GM10266 (cell line): ENCODE measurements around the gene SEC22C.

Experiments used
- DNase-seq: peaks from one replicate; pipeline ENCODE4 v3.0.0; 2012; ENCODE audit errors: extremely low spot score
- TF ChIP-seq, protein P1 (sequence below): IDR thresholded peaks from 2 replicates; pipeline ENCODE4 v1.5.1; 2012; ENCODE audit warnings: mild to moderate bottlenecking, low read depth; ENCODE audit not compliant: control insufficient read depth, insufficient read depth; ENCODE audit errors: missing control alignments

The SEC22C gene

GRCh38 chr3:42501321-42501680 lies 80.5 kb downstream of the SEC22C start:
- DNase-seq: no peak
- TF ChIP-seq, protein P1, sequence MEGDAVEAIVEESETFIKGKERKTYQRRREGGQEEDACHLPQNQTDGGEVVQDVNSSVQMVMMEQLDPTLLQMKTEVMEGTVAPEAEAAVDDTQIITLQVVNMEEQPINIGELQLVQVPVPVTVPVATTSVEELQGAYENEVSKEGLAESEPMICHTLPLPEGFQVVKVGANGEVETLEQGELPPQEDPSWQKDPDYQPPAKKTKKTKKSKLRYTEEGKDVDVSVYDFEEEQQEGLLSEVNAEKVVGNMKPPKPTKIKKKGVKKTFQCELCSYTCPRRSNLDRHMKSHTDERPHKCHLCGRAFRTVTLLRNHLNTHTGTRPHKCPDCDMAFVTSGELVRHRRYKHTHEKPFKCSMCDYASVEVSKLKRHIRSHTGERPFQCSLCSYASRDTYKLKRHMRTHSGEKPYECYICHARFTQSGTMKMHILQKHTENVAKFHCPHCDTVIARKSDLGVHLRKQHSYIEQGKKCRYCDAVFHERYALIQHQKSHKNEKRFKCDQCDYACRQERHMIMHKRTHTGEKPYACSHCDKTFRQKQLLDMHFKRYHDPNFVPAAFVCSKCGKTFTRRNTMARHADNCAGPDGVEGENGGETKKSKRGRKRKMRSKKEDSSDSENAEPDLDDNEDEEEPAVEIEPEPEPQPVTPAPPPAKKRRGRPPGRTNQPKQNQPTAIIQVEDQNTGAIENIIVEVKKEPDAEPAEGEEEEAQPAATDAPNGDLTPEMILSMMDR: no peak

GRCh38 chr3:42500909-42501308 lies 80.9 kb downstream of the SEC22C start:
- DNase-seq: no peak

GRCh38 chr3:42500091-42500490 lies 81.7 kb downstream of the SEC22C start:
- TF ChIP-seq, protein P1: no peak
- DNase-seq: no peak

More at GRCh38 chr3:42500909-42501308, 80.9 kb downstream of the SEC22C start:
- TF ChIP-seq, protein P1: no peak

DNA sequence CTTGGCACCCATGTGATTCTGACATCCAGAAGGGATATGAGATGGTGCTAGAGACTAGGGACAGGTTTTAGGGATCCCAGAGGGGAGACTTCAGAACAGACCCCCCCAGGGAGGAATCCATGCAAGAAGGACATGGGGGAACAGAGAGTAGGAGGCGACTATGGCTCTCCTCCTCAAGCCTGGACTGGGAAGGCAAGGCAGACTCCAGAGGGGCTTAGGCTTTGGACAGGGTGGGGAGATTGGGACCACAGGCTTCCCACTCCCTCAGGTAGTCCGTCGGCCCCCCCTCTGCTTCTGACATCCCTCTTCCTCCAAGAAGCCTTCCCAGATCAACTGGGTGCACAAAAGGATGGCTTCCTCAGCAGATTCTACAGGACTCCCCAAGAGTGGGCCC lies 82.3 kb downstream of the SEC22C start:
- no peak for DNase-seq
- TF ChIP-seq, protein P1: no peak

DNA sequence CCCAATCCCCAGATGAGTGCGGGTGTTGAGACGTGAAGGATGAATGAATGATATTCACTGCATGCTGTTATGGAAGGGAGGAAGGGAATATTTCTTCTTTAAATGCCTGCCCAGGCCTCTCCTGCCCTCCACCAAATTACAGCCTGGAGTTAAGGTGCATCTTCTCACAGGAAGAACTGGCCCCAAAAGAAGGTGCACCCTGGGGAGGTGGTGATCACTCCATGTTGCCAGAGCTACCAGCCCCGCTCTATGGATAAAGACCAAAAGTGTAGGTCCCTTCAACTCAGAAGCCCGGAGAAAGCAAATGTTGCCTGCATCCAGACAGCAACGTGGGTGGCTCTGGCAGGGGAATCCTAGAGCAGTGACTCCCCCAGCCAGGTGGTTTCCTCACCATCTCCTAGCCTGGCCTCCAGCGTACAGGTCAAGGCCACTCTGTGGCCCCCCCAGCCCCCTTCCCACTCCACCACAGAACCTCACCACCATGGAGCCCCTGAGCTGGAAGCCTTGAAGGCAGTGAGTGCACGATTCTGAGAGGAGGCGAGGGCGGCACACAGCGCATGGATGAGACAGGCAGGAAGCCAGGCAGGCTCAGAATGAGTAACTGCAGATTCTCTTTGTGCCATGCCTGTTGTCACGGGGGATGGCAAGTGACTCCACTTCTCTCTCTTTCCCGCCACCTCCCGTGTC lies 82.8 kb downstream of the SEC22C start:
- DNase-seq: no peak
- TF ChIP-seq, protein P1: no peak

GRCh38 chr3:42498034-42498433 lies 83.7 kb downstream of the SEC22C start:
- TF ChIP-seq, protein P1: no peak
- DNase-seq: no peak
